HG03064 (cell line): ENCODE results near the gene SNED1.
"Not testable (repeated sequence)": the region's sequence is repeated elsewhere in the genome, so short reads cannot be mapped to it uniquely, and the experiment has no call there.

Experiments
- ATAC-seq: cut with Tn5 transposase; IDR thresholded peaks from one replicate; pipeline ENCODE4 v1.9.1; 2021; ENCODE audit warnings: low read depth; ENCODE audit not compliant: unreplicated experiment

SNED1 gene

DNA sequence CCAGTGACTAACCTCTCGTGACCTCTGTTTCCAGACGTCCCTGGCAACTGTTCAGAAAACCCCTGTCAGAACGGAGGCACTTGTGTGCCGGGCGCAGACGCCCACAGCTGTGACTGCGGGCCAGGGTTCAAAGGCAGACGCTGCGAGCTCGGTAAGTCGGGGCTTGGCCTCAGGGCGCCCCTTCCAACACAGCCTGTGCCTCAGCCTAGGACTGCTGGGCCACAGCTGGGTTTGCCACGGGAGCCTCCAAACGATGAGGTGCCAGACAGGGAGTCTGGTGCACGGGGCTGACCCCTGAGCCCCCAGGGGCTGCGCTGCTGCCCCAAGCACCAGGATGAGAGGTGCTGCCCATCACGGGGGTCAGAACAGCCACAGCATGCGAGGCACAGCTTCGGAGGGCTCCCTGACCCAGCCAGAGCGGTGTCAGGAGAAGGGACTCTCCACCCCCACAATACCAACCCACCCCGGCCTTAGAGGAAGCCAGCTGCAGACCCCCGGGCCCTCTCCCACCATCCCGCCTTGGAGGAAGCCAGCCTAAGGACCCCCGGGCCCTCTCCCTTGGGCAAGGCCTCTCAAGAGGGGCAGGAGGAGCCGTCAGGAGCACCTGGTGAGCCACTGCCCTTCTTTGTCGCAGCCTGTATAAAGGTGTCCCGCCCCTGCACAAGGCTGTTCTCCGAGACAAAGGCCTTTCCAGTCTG is 83.4 kb downstream of the SNED1 start:
- no peak for ATAC-seq

GRCh38 chr2:241082341-241083090 is 84.1 kb downstream of the SNED1 start:
- no peak for ATAC-seq

DNA sequence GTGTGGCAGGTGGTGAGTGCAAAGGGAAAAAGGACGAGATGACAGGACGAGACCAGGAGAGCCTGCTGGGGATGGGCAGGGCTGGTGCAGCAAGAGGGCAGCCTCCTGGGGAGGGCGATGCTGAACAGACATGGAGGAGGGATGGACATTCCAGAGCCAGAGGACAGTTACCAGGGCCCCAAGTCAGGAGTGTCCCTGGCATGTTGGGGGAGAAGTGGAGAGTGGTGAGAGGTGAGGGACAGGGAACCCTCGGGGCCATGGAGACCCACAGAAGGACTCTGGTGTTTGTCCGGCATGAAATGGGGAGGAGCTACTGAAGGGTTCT is 84.6 kb downstream of the SNED1 start:
- ATAC-seq = no peak

DNA sequence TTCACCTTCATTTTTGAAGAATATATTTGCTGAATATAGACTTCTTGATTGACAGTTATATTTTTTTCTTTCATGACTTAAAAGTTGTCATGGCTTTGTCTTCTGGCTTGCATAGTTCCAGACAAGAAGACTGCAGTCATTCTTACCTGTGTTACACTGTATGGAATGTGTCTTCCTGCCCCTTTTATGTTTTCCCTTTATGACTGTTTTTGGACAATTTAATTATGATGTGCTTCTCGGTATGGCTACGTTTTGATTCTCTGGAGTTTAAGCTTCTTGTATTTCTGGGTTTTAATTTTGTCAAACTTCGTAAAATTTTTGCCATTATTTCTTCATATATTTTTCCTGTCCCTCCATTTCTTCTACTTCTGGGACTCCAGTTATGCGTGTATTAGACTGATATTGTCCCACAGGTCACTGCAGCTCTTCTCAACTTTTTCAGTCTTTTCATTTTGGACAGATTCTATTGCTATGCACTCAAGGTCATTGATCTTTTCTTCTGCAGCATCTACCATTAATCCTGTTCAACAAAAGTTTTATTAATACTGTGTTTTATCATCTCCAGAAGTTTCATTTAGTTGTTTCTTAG is 86.5 kb downstream of the SNED1 start:
- no peak for ATAC-seq

- no peak for ATAC-seq
Measured at GRCh38 chr2:241087420-241088268, 89.2 kb downstream of the SNED1 start.

DNA sequence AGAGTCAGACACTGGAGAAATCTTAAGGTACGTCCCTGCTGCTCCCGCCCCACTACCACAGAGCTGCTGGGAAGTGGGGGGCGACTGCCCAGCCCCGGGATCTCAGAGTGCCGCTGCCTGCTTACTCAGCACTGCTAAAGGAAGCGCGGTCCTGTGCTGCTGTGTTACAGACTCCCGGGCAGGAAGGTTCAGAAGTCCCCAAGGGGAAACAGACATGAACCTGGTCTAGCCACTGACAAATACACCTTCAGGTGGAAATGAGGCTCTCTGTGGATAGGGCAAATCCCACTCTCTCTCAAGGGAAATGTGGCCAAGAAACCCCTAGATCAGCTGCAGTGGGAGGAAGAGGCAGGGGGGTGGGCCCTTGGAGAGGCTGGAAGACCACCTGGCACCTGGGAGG is 90.0 kb downstream of the SNED1 start:
- no peak for ATAC-seq

DNA sequence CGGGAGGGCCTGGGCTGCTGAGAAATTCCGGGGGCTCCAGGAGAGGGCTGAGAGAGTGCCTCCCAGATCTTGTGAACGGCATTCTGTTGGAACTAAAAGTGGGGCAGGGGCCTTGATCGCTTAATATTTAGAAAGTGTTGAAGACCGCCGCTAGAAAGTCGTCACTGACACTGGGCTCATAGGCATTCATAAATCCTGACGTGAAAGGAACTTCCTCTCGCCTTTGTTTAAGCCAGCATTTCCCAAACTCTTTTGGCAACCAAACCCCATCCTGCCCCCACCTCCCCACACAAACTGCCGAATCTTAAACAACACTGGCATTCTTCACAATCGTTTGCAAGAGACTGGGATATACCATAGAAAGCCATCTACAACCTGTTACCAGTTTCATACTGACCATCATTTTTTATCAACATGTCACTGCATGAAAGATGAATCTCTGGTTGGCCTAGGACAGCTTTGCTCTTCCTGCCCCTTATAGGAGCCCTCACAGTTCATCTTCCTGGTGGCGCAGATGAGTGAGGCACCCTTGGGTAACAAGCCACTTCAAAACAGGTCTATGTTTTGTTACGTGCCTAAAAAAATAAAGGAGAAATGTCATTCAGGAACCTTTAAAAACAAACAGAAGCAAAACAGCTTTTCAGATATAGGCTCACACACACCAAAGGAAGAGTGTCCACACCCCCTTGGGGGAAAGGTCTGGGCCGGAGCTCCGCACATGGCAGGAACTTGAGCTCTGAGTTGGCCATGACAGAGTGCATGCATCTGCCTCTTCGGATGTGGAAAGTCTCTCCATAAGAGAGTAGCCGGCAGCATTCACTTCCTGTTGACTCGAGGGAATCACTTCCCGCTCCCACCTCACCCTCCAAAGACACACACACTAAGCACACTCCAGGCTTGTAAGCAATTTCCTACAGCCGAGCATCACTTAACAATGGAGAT is 90.6 kb downstream of the SNED1 start:
- ATAC-seq = no peak

GRCh38 chr2:241091201-241091600 is 92.8 kb downstream of the SNED1 start:
- ATAC-seq = no peak

GRCh38 chr2:241091734-241092445 is 93.5 kb downstream of the SNED1 start:
- ATAC-seq = no peak

- ATAC-seq = no peak
Measured at GRCh38 chr2:241092677-241093076, 94.3 kb downstream of the SNED1 start.

DNA sequence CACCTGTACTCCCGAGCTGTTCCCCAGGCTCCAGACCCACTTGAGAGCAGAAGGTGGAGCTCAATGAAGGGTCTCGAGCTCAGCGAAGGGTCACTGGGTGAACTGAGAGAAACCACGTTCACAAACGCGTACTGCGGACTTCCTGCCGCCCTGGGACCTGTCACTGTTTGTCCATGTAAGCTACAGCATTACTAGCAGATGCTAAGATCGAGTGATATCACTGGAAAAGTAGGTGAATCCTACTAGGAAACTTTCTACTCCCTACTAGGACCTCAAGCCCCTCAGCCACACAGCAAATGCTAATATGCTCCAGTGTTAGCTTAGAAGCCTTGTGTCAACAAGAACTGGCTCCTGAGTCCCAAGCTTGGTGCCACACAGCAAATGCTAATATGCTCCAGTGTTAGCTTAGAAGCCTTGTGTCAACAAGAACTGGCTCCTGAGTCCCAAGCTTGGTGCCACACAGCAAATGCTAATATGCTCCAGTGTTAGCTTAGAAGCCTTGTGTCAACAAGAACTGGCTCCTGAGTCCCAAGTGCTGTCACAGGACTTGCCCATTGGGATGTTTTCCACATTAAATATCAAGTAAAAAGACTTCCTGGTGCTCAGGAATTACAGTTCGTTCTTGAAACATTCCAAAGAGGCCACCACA is 94.8 kb downstream of the SNED1 start:
- ATAC-seq = not testable (repeated sequence)

- no peak for ATAC-seq
Measured at GRCh38 chr2:241094172-241094571, 95.8 kb downstream of the SNED1 start.

DNA sequence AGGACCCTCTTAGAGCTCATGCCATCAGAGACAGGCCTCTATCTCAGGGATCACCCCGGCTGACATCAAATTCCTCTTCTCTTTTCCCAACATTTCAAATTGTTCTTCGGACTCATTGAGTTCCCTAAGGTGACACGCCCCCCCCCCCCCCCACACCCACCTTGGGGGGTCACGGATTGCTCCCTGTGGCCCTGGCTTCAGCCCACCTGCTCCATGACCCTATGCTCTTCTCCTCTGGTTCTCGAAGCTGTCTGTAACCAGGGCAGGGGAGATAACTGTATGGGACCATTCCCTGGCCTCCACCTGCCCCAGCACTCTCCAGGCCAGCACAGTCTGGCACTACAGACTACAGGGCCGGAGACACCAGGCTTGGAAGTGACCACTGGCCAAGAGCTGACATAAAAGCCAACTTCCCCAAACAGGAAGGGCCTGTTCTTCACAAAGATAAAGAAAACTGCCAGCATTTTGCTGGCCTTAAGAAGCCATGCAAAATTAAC is 96.6 kb downstream of the SNED1 start:
- ATAC-seq = no peak

- no peak for ATAC-seq
Measured at GRCh38 chr2:241095594-241096290, 97.3 kb downstream of the SNED1 start.

DNA sequence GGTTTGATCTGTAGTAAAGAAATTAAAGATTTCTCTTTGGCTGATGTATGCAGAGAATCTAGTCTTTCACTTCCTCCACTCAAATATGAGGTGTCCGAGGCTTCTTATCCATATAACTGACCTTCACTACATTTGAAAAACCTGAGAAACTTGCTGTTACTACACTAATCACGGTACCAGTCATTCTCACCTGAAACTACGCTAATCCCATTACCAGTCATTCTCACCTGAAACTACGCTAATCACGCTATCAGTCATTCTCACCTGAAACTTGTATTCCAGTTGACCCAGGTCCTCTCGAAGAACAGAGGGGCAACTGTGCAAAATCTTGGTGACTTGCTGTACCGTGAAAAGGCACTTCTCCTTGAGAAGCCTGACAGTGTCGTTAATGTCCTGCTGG is 98.6 kb downstream of the SNED1 start:
- no peak for ATAC-seq

- ATAC-seq = no peak
Measured at GRCh38 chr2:241099246-241099645, 100.8 kb downstream of the SNED1 start.

DNA sequence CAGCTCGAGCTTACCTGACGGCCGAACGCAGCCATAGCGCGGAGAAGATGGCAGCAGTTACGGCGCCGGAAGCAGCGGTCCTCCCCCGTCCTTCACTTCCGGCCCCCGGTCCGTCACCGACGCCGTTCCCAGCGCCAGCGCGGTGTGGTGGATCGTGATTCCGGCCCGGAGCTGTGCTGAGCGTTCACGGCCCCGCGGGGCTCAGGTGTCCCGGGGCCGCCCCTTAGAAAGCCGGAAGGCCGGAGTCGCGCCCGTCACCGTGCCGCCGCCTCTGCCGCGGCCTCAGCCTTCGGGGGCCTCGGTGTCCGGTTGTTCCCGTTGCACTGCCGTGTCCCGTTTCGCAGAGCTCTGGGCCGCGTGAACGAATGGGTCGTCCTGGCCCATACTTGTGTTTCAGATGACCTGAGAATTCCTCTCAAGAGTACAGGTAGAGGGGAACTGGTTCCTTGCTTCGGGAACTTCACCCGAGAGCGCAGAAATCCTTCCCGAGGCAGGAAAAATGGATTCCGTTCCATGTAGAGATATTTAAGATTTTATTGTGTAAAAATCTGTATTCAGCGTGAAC is 103.9 kb downstream of the SNED1 start, which contains the start of gene MTERF4:
MTERF4 (minus strand) TSS at position 49 of the 565 bp plus-strand sequence; CDS start at position 35, 14 bp downstream.
- ATAC-seq = peak; percentile 71

- ATAC-seq = no peak
Measured at GRCh38 chr2:241103176-241103595, 104.8 kb downstream of the SNED1 start.
